Liver (tissue), 9 donors: Measurements from ENCODE around the gene ARPP21. TPM values are rescaled to one million over a fixed set of nuclear protein-coding genes. Genes with fewer than 3 reads are reported as not detected.

Experiments used
- DNase-seq: peaks from one replicate; pipeline ENCODE4 v3.0.0-alpha.2; 2017; ENCODE audit warnings: low spot score
- H3K27ac ChIP-seq, 2 donors: one replicate each; pipeline ENCODE4 v1.7.0; 2013; ENCODE audit warnings: inconsistent platforms in 2 of 2, low read length in 2 of 2, control low read depth in 1 of 2, low read depth in 1 of 2, mild to moderate bottlenecking in 1 of 2
- H3K27me3 ChIP-seq, 4 donors: one replicate each; pipeline versions ENCODE4 v1.6.1 to v1.7.0; 2013; ENCODE audit warnings: low read length in 3 of 4, inconsistent platforms in 1 of 4, mild to moderate bottlenecking in 1 of 4, moderate library complexity in 1 of 4; ENCODE audit not compliant: control insufficient read depth in 4 of 4, insufficient read depth in 4 of 4
- H3K36me3 ChIP-seq, 4 donors: one replicate each; pipeline versions ENCODE4 v1.6.1 to v1.7.0; 2013; ENCODE audit warnings: low read length in 3 of 4, mild to moderate bottlenecking in 3 of 4, low read depth in 1 of 4, moderate library complexity in 1 of 4; ENCODE audit not compliant: control insufficient read depth in 4 of 4, insufficient read depth in 3 of 4
- H3K4me1 ChIP-seq, 4 donors: one replicate each; pipeline versions ENCODE4 v1.6.1 to v1.7.0; 2013; ENCODE audit warnings: low read length in 3 of 4, mild to moderate bottlenecking in 3 of 4, moderate library complexity in 1 of 4; ENCODE audit not compliant: control insufficient read depth in 4 of 4, insufficient read depth in 4 of 4
- H3K4me3 ChIP-seq, 3 donors: one replicate each; pipeline versions ENCODE4 v1.6.1 to v1.7.0; 2013; ENCODE audit warnings: low read length in 3 of 3, control low read depth in 1 of 3, low read depth in 1 of 3, mild to moderate bottlenecking in 1 of 3
- H3K9ac ChIP-seq, 2 donors: one replicate each; pipeline ENCODE4 v1.7.0; 2013; ENCODE audit warnings: low read length in 2 of 2, mild to moderate bottlenecking in 2 of 2, moderate library complexity in 2 of 2, control low read depth in 1 of 2, low read depth in 1 of 2
- H3K9me3 ChIP-seq, 4 donors: one replicate each; pipeline versions ENCODE4 v1.6.1 to v1.7.0; 2013; ENCODE audit warnings: low read length in 3 of 4; ENCODE audit not compliant: control insufficient read depth in 4 of 4
- EGR1 ChIP-seq, 2 donors: IDR thresholded peaks; 2 replicates each; pipeline ENCODE4 v1.6.1; 2016 to 2018; ENCODE audit warnings: antibody characterized with exemption in 2 of 2, low read depth in 2 of 2
- FOXA1 ChIP-seq: IDR thresholded peaks from 2 replicates; pipeline ENCODE4 v1.6.1; 2016; ENCODE audit warnings: antibody characterized with exemption
- FOXA2 ChIP-seq: IDR thresholded peaks from 2 replicates; pipeline ENCODE4 v1.6.1; 2016; ENCODE audit warnings: antibody characterized with exemption
- GABPA ChIP-seq, 2 donors: IDR thresholded peaks in 1 of 2; conservative IDR thresholded peaks in 1 of 2; 2 replicates each; pipeline ENCODE4 v1.6.1; 2016; ENCODE audit warnings: antibody characterized with exemption in 2 of 2, mild to moderate bottlenecking in 1 of 2, moderate library complexity in 1 of 2
- HNF4A ChIP-seq, 2 donors: conservative IDR thresholded peaks; 2 replicates each; pipeline ENCODE4 v1.6.1; 2016; ENCODE audit warnings: antibody characterized with exemption in 2 of 2, mild to moderate bottlenecking in 2 of 2
- HNF4G ChIP-seq: IDR thresholded peaks from 2 replicates; pipeline ENCODE4 v1.6.1; 2016; ENCODE audit warnings: antibody characterized with exemption
- NR2F2 ChIP-seq: IDR thresholded peaks from 2 replicates; pipeline ENCODE4 v1.6.1; 2016; ENCODE audit warnings: antibody characterized with exemption
- RXRA ChIP-seq, 2 donors: IDR thresholded peaks; 2 replicates each; pipeline ENCODE4 v1.6.1; 2017 to 2018; ENCODE audit warnings: antibody characterized with exemption in 2 of 2, mild to moderate bottlenecking in 1 of 2
- SP1 ChIP-seq: IDR thresholded peaks from 2 replicates; pipeline ENCODE4 v1.6.1; 2018; ENCODE audit warnings: antibody characterized with exemption, mild to moderate bottlenecking
- TAF1 ChIP-seq: conservative IDR thresholded peaks from 2 replicates; pipeline ENCODE4 v1.6.1; 2016; ENCODE audit warnings: antibody characterized with exemption, mild to moderate bottlenecking
- YY1 ChIP-seq: IDR thresholded peaks from 2 replicates; pipeline ENCODE4 v1.6.1; 2016; ENCODE audit warnings: antibody characterized with exemption, mild to moderate bottlenecking
- WGBS: extraction: QIAGEN DNeasy Blood & Tissue Kit; methylation state at CpG from one replicate; pipeline ENCODE4 v1.1.7; 2013; 5-methylcytosine and 5-hydroxymethylcytosine counted together
- polyA plus RNA-seq, 2 donors: library from polyadenylated mRNA; stranded (reverse) in 1 of 2; unstranded in 1 of 2; fragments of 200-250 nt in 1 of 2; fragments of >200 nt in 1 of 2; fragmentation: Nextera tagmentation in 1 of 2; extraction: Ambion mirVana in 1 of 2; gene quantifications; one replicate each; pipeline versions ENCODE4 v1.2.1 to v1.2.3, GENCODE V29; 2013 to 2015
- total RNA-seq, 2 donors: library from RNA; depleted of rRNA; stranded (reverse); fragments of >200 nt; gene quantifications; one replicate each; pipeline ENCODE4 v1.2.3, GENCODE V29; 2014
- TF ChIP-seq, protein P1 (sequence below): IDR thresholded peaks from 2 replicates; pipeline ENCODE4 v1.6.1; 2016; ENCODE audit warnings: antibody characterized with exemption, mild to moderate bottlenecking
- TF ChIP-seq, protein P2 (sequence below): IDR thresholded peaks from 2 replicates; pipeline ENCODE4 v1.6.1; 2016; ENCODE audit warnings: antibody characterized with exemption
- TF ChIP-seq, protein P3 (sequence below): IDR thresholded peaks from 2 replicates; pipeline ENCODE4 v1.6.1; 2016; ENCODE audit warnings: antibody characterized with exemption
- TF ChIP-seq, protein P4 (sequence below): fragments of 150-350 bp; IDR thresholded peaks from 2 replicates; pipeline ENCODE4 v1.5.1; 2017; ENCODE audit warnings: improper control_type of control experiment, low read depth, low read length; ENCODE audit not compliant: missing input control
- donor health status: healthy.
- donor health status: healthy.
- donor health status: healthy.
- donor health status: healthy.
- donor health status: healthy.

The ARPP21 gene
- total and polyA plus RNA-seq, 4 donors = 0.42 to 1.3 (median 0.66) TPM; not detected in 1

DNA sequence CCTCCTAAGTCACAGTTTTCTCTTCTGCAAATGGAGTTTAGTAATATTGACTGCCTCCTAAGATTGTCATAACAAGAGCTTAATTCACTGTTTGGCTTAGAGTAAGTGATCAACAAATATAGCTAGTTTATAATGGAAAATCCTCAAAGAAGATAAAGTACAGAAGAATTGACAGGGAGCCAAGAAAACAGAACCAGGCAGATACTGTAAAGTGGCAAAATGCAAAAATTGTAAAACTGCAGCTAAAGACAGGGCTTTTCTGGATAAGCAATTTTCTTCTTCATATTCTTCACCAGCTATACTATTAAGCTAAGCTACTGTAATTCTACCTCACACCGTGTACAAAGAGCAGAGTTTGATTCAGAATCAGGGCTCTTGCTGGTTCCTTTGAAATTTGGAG is 148.6 kb downstream of the ARPP21 start:
- WGBS = 67% methylated on average over 1 of the region's 1 CpG
- Histone ChIP-seq H3K9ac (no peak overlapping the region), H3K27ac (no peak overlapping the region), H3K4me1 (peaks cover 0 to 20% (median 15%) of the 10 kb centered on the region in 4 donors), H3K27me3 (no peaks in the 10 kb centered on the region), H3K36me3 (no peaks in the 10 kb centered on the region), H3K9me3 (no peaks in the 10 kb centered on the region), H3K4me3 (no peak overlapping the region)
- no peak for DNase-seq
- TF ChIP-seq TAF1 (no peak), RXRA (IDR thresholded peaks at IDR 0.05) (no peak), HNF4A (conservative IDR thresholded peaks at IDR 0.05) (no peak), FOXA1 (no peak), HNF4G (no peak), SP1 (no peak), YY1 (no peak), NR2F2 (no peak), EGR1 (IDR thresholded peaks at IDR 0.05; ENCODE audit: low read depth in 2 of 2) (no peak), GABPA (IDR thresholded peaks at IDR 0.05 in 1 of 2, conservative IDR thresholded peaks at IDR 0.05 in 1 of 2) (no peak)
- TF ChIP-seq, protein P1, sequence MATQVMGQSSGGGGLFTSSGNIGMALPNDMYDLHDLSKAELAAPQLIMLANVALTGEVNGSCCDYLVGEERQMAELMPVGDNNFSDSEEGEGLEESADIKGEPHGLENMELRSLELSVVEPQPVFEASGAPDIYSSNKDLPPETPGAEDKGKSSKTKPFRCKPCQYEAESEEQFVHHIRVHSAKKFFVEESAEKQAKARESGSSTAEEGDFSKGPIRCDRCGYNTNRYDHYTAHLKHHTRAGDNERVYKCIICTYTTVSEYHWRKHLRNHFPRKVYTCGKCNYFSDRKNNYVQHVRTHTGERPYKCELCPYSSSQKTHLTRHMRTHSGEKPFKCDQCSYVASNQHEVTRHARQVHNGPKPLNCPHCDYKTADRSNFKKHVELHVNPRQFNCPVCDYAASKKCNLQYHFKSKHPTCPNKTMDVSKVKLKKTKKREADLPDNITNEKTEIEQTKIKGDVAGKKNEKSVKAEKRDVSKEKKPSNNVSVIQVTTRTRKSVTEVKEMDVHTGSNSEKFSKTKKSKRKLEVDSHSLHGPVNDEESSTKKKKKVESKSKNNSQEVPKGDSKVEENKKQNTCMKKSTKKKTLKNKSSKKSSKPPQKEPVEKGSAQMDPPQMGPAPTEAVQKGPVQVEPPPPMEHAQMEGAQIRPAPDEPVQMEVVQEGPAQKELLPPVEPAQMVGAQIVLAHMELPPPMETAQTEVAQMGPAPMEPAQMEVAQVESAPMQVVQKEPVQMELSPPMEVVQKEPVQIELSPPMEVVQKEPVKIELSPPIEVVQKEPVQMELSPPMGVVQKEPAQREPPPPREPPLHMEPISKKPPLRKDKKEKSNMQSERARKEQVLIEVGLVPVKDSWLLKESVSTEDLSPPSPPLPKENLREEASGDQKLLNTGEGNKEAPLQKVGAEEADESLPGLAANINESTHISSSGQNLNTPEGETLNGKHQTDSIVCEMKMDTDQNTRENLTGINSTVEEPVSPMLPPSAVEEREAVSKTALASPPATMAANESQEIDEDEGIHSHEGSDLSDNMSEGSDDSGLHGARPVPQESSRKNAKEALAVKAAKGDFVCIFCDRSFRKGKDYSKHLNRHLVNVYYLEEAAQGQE = no peak
- TF ChIP-seq, protein P2, sequence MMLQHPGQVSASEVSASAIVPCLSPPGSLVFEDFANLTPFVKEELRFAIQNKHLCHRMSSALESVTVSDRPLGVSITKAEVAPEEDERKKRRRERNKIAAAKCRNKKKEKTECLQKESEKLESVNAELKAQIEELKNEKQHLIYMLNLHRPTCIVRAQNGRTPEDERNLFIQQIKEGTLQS = no peak
- TF ChIP-seq, protein P3, sequence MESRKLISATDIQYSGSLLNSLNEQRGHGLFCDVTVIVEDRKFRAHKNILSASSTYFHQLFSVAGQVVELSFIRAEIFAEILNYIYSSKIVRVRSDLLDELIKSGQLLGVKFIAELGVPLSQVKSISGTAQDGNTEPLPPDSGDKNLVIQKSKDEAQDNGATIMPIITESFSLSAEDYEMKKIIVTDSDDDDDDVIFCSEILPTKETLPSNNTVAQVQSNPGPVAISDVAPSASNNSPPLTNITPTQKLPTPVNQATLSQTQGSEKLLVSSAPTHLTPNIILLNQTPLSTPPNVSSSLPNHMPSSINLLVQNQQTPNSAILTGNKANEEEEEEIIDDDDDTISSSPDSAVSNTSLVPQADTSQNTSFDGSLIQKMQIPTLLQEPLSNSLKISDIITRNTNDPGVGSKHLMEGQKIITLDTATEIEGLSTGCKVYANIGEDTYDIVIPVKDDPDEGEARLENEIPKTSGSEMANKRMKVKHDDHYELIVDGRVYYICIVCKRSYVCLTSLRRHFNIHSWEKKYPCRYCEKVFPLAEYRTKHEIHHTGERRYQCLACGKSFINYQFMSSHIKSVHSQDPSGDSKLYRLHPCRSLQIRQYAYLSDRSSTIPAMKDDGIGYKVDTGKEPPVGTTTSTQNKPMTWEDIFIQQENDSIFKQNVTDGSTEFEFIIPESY = no peak

GRCh38 chr3:35789042-35789831 is 149.9 kb downstream of the ARPP21 start:
- H3K36me3 ChIP-seq = no peaks in the 10 kb centered on the region
- 62% methylated on average over 4 of the region's 4 CpGs for WGBS

More at GRCh38 chr3:35789042-35789831, 149.9 kb downstream of the ARPP21 start:
- Histone ChIP-seq H3K9me3 (no peaks in the 10 kb centered on the region), H3K9ac (no peak overlapping the region), H3K27ac (no peak overlapping the region), H3K4me1 (peaks cover 0 to 10% (median 7%) of the 10 kb centered on the region in 4 donors), H3K27me3 (no peaks in the 10 kb centered on the region), H3K4me3 (no peak overlapping the region)
- TF ChIP-seq GABPA (IDR thresholded peaks at IDR 0.05 in 1 of 2, conservative IDR thresholded peaks at IDR 0.05 in 1 of 2) (no peak), HNF4A (conservative IDR thresholded peaks at IDR 0.05) (no peak), FOXA2 (no peak), HNF4G (no peak)
- TF ChIP-seq, protein P4, sequence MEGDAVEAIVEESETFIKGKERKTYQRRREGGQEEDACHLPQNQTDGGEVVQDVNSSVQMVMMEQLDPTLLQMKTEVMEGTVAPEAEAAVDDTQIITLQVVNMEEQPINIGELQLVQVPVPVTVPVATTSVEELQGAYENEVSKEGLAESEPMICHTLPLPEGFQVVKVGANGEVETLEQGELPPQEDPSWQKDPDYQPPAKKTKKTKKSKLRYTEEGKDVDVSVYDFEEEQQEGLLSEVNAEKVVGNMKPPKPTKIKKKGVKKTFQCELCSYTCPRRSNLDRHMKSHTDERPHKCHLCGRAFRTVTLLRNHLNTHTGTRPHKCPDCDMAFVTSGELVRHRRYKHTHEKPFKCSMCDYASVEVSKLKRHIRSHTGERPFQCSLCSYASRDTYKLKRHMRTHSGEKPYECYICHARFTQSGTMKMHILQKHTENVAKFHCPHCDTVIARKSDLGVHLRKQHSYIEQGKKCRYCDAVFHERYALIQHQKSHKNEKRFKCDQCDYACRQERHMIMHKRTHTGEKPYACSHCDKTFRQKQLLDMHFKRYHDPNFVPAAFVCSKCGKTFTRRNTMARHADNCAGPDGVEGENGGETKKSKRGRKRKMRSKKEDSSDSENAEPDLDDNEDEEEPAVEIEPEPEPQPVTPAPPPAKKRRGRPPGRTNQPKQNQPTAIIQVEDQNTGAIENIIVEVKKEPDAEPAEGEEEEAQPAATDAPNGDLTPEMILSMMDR = no peak
- no peak for DNase-seq
